ENCODE results near the gene CNTNAP2. TPM values are rescaled to one million over a fixed set of nuclear protein-coding genes. Genes with fewer than 3 reads are reported as not detected.

Gene CNTNAP2
- total and polyA plus RNA-seq, 2 donors (not counting 1 experiment from before 2014, with no cell fraction given), result not detected

DNA sequence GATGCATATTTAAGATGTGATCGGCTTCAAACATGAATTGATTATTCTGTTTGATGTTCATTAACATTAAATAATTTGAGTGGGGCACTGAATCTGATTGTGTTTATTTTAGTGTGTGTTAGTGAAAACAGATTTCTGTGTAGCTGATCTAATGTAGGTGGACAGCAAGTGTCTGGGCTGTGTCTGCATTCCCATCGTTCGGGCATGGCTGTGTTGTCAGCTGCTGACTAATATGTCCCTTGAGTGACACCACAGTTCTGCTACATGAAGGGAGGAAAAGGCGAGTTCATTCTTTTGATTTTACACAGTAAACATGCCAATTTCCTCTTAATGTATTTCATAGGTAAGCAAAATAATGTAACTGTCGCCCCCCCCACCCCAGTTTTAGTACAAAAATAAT, 203.0 kb downstream of the CNTNAP2 start:
- Histone ChIP-seq H3K9ac (ENCODE audit: insufficient read depth, low read length) (no peak overlapping the region), H3K4me3 (replicated peaks in 1 of 4; ENCODE audit: control extremely low read depth in 1 of 4, insufficient read depth in 1 of 4, low read depth in 3 of 4, low read length in 4 of 4) (no peak overlapping the region), H2AFZ (ENCODE audit: low read length) (no peak overlapping the region), H3K27me3 (ENCODE audit: control insufficient read depth, insufficient read depth, low read length) (no peaks in the 10 kb centered on the region), H3K79me2 (ENCODE audit: control insufficient read depth, insufficient read depth, low read length) (no peaks in the 10 kb centered on the region), H3K27ac (ENCODE audit: insufficient read depth, low read length) (no peak overlapping the region), H3K4me1 (ENCODE audit: control insufficient read depth, extremely low read depth, insufficient read depth, low read length) (no peaks in the 10 kb centered on the region), H3K9me3 (ENCODE audit: control insufficient read depth, insufficient read depth, low read depth, low read length) (no peaks in the 10 kb centered on the region), H3K36me3 (ENCODE audit: control insufficient read depth, insufficient read depth, low read length) (no peaks in the 10 kb centered on the region), H4K20me1 (ENCODE audit: control insufficient read depth, extremely low read depth, insufficient read depth, low read length) (no peaks in the 10 kb centered on the region), H3K4me2 (ENCODE audit: extremely low read depth, insufficient read depth, low read length) (no peak overlapping the region)
- no peak for DNase-seq (ENCODE audit: low read depth in 2 of 2)
- TF ChIP-seq EZH2 (IDR thresholded peaks at IDR 0.05; ENCODE audit: low read length, missing control alignments), result no peak
- TF ChIP-seq, protein P1, sequence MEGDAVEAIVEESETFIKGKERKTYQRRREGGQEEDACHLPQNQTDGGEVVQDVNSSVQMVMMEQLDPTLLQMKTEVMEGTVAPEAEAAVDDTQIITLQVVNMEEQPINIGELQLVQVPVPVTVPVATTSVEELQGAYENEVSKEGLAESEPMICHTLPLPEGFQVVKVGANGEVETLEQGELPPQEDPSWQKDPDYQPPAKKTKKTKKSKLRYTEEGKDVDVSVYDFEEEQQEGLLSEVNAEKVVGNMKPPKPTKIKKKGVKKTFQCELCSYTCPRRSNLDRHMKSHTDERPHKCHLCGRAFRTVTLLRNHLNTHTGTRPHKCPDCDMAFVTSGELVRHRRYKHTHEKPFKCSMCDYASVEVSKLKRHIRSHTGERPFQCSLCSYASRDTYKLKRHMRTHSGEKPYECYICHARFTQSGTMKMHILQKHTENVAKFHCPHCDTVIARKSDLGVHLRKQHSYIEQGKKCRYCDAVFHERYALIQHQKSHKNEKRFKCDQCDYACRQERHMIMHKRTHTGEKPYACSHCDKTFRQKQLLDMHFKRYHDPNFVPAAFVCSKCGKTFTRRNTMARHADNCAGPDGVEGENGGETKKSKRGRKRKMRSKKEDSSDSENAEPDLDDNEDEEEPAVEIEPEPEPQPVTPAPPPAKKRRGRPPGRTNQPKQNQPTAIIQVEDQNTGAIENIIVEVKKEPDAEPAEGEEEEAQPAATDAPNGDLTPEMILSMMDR (conservative IDR thresholded peaks at IDR 0.05 in 1 of 2, IDR thresholded peaks at IDR 0.05 in 1 of 2; ENCODE audit: low read depth in 1 of 2, low read length in 2 of 2), result no peak

DNA sequence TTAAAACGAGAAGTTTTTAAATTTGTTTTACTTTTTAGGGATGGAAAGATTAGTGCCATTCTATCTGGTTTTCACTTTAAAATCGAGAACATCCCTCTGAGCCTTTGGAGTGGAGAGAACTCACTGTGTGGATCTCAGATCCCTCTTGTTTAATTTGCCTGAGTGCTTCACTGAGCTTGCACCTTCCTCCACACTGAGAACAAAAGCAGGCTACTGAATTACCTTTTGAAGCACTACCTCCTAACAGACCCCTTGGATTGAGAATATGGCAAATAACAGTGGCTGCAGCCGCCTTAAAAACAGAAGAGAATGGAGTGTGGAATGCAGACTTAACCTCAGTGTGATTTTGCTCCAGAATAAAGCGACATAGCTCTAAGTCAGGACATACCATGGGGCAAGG, 204.7 kb downstream of the CNTNAP2 start:
- Histone ChIP-seq H3K27ac (ENCODE audit: insufficient read depth, low read length) (no peak overlapping the region), H3K4me2 (ENCODE audit: extremely low read depth, insufficient read depth, low read length) (no peak overlapping the region), H2AFZ (ENCODE audit: low read length) (no peak overlapping the region), H3K4me3 (replicated peaks in 1 of 4; ENCODE audit: control extremely low read depth in 1 of 4, insufficient read depth in 1 of 4, low read depth in 3 of 4, low read length in 4 of 4) (no peak overlapping the region), H3K9me3 (ENCODE audit: control insufficient read depth, insufficient read depth, low read depth, low read length) (no peaks in the 10 kb centered on the region), H3K9ac (ENCODE audit: insufficient read depth, low read length) (no peak overlapping the region), H4K20me1 (ENCODE audit: control insufficient read depth, extremely low read depth, insufficient read depth, low read length) (no peaks in the 10 kb centered on the region), H3K27me3 (ENCODE audit: control insufficient read depth, insufficient read depth, low read length) (no peaks in the 10 kb centered on the region), H3K36me3 (ENCODE audit: control insufficient read depth, insufficient read depth, low read length) (no peaks in the 10 kb centered on the region), H3K4me1 (ENCODE audit: control insufficient read depth, extremely low read depth, insufficient read depth, low read length) (no peaks in the 10 kb centered on the region), H3K79me2 (ENCODE audit: control insufficient read depth, insufficient read depth, low read length) (no peaks in the 10 kb centered on the region)
- DNase-seq (ENCODE audit: low read depth in 2 of 2), result no peak
- TF ChIP-seq, protein P1 (conservative IDR thresholded peaks at IDR 0.05 in 1 of 2, IDR thresholded peaks at IDR 0.05 in 1 of 2; ENCODE audit: low read depth in 1 of 2, low read length in 2 of 2), result no peak
- no peak for TF ChIP-seq EZH2 (IDR thresholded peaks at IDR 0.05; ENCODE audit: low read length, missing control alignments)

DNA sequence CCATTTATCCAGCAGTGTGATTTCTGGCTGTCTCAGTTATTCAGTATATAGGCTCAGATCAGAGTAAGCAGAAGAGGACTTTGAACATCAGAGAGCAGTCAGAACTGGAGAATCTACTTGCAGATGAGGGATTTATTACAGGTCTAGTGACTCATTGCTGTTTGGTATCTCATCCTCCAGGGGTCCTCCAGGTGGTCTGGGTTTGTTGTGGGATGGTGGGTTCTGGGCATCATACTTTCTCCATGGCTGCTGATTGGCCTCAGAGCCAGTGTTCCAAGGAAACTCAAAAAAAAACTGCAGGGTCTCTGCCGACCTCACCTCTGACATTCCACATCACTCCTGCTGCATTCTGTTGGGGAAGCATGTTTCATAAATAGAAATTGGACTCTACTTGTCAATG, 214.8 kb downstream of the CNTNAP2 start:
- H3K4me2 ChIP-seq (ENCODE audit: extremely low read depth, insufficient read depth, low read length), result no peak overlapping the region
- H3K4me1 ChIP-seq (ENCODE audit: control insufficient read depth, extremely low read depth, insufficient read depth, low read length), result no peaks in the 10 kb centered on the region
- H3K9ac ChIP-seq (ENCODE audit: insufficient read depth, low read length), result no peak overlapping the region
- H3K27me3 ChIP-seq (ENCODE audit: control insufficient read depth, insufficient read depth, low read length), result no peaks in the 10 kb centered on the region
- no peak overlapping the region for H3K27ac ChIP-seq (ENCODE audit: insufficient read depth, low read length)
- no peaks in the 10 kb centered on the region for H4K20me1 ChIP-seq (ENCODE audit: control insufficient read depth, extremely low read depth, insufficient read depth, low read length)
- H2AFZ ChIP-seq (ENCODE audit: low read length), result no peak overlapping the region
- H3K9me3 ChIP-seq (ENCODE audit: control insufficient read depth, insufficient read depth, low read depth, low read length), result no peaks in the 10 kb centered on the region
- no peak for DNase-seq (ENCODE audit: low read depth in 2 of 2)
- H3K36me3 ChIP-seq (ENCODE audit: control insufficient read depth, insufficient read depth, low read length), result no peaks in the 10 kb centered on the region
- H3K4me3 ChIP-seq (replicated peaks in 1 of 4; ENCODE audit: control extremely low read depth in 1 of 4, insufficient read depth in 1 of 4, low read depth in 3 of 4, low read length in 4 of 4), result no peak overlapping the region
- TF ChIP-seq, protein P1 (conservative IDR thresholded peaks at IDR 0.05 in 1 of 2, IDR thresholded peaks at IDR 0.05 in 1 of 2; ENCODE audit: low read depth in 1 of 2, low read length in 2 of 2), result no peak
- TF ChIP-seq EZH2 (IDR thresholded peaks at IDR 0.05; ENCODE audit: low read length, missing control alignments), result no peak
- H3K79me2 ChIP-seq (ENCODE audit: control insufficient read depth, insufficient read depth, low read length), result no peaks in the 10 kb centered on the region

All from fibroblast of lung (primary cell).